ENCODE data around the gene NUAK1. TPM values are rescaled to one million over a fixed set of nuclear protein-coding genes. Genes with fewer than 3 reads are reported as not detected.
A peak's percentile ranks its signal among the peaks of the same experiment; 100 is the strongest.

The NUAK1 gene
- total and polyA plus RNA-seq, 7 donors: 1.8 to 12.1 (median 5.8) TPM

- TF ChIP-seq CTCF (IDR thresholded peaks at IDR 0.05) (no peak), POLR2A (IDR thresholded peaks at IDR 0.05) (no peak), POLR2AphosphoS5 (IDR thresholded peaks at IDR 0.05) (no peak), EP300 (IDR thresholded peaks at IDR 0.05) (no peak)
- H3K9me3 ChIP-seq: no peaks in the 10 kb centered on the region
- H3K27me3 ChIP-seq: no peaks in the 10 kb centered on the region
- 69 to 70% methylated on average over 3 of the region's 3 CpGs for WGBS, 2 donors
- intact Hi-C loops (cut with DNase I): loop anchor here (5.0 kb wide), 1 partner anchor 43 kb away; no protein-coding TSS in a partner anchor
- H3K36me3 ChIP-seq: no peaks in the 10 kb centered on the region
- H3K4me3 ChIP-seq: no peak overlapping the region
- H3K27ac ChIP-seq: peak overlapping the region in 1 of 4 donors; percentile 44
- no peak for DNase-seq
- peaks cover 0 to 45% (median 36%) of the 10 kb centered on the region in 4 donors for H3K4me1 ChIP-seq
Observed at GRCh38 chr12:106084759-106085158, 54.0 kb downstream of the NUAK1 start.

- Histone ChIP-seq H3K4me1 (peaks cover 0 to 44% (median 34%) of the 10 kb centered on the region in 4 donors), H3K27ac (peak overlapping the region in 1 of 4 donors; percentile 44), H3K9me3 (no peaks in the 10 kb centered on the region), H3K4me3 (no peak overlapping the region), H3K27me3 (no peaks in the 10 kb centered on the region), H3K36me3 (no peaks in the 10 kb centered on the region)
- intact Hi-C loops (cut with DNase I): no loop called here
- no peak for TF ChIP-seq POLR2AphosphoS5 (IDR thresholded peaks at IDR 0.05)
- no peak for TF ChIP-seq CTCF (IDR thresholded peaks at IDR 0.05)
- TF ChIP-seq EP300 (IDR thresholded peaks at IDR 0.05): no peak
- no peak for TF ChIP-seq POLR2A (IDR thresholded peaks at IDR 0.05)
- no peak for DNase-seq
- 53 to 82% methylated on average over 10 of the region's 10 CpGs for WGBS, 2 donors
Observed at GRCh38 chr12:106084014-106084671, 54.6 kb downstream of the NUAK1 start.

GRCh38 chr12:106082216-106083175 lies 56.3 kb downstream of the NUAK1 start:
- WGBS, 2 donors: 83% methylated on average over 15 of the region's 15 CpGs
- peaks cover 0 to 48% (median 38%) of the 10 kb centered on the region in 4 donors for H3K4me1 ChIP-seq
- H3K27ac ChIP-seq: peak overlapping the region in 1 of 4 donors; percentile 4
- no peaks in the 10 kb centered on the region for H3K27me3 ChIP-seq
- H3K9me3 ChIP-seq: no peaks in the 10 kb centered on the region
- no peak for DNase-seq
- no peak for TF ChIP-seq POLR2A (IDR thresholded peaks at IDR 0.05)
- TF ChIP-seq POLR2AphosphoS5 (IDR thresholded peaks at IDR 0.05): no peak
- no peak for TF ChIP-seq CTCF (IDR thresholded peaks at IDR 0.05)
- no peak for TF ChIP-seq EP300 (IDR thresholded peaks at IDR 0.05)
- no peaks in the 10 kb centered on the region for H3K36me3 ChIP-seq
- intact Hi-C loops (cut with DNase I): no loop called here
- no peak overlapping the region for H3K4me3 ChIP-seq

- no peaks in the 10 kb centered on the region for H3K36me3 ChIP-seq
- H3K9me3 ChIP-seq: no peaks in the 10 kb centered on the region
- no peak overlapping the region for H3K4me3 ChIP-seq
- DNase-seq: no peak
- TF ChIP-seq CTCF (IDR thresholded peaks at IDR 0.05) (no peak), POLR2A (IDR thresholded peaks at IDR 0.05) (no peak), POLR2AphosphoS5 (IDR thresholded peaks at IDR 0.05) (no peak), EP300 (IDR thresholded peaks at IDR 0.05) (no peak)
- peaks cover 0 to 48% (median 38%) of the 10 kb centered on the region in 4 donors for H3K4me1 ChIP-seq
- intact Hi-C loops (cut with DNase I): no loop called here
- H3K27ac ChIP-seq: no peak overlapping the region
- no peaks in the 10 kb centered on the region for H3K27me3 ChIP-seq
Observed at GRCh38 chr12:106081606-106082005, 57.1 kb downstream of the NUAK1 start.
